CD4-positive, CD25-positive, alpha-beta regulatory T cell (primary cell): ENCODE results near the gene SNX30. TPM values are rescaled to one million over a fixed set of nuclear protein-coding genes. Genes with fewer than 3 reads are reported as not detected.

ENCODE experiments used
- ATAC-seq, 2 donors: fragments of 150-1000 bp; cut with Tn5 transposase; one replicate each; pipeline ENCODE4 v1.10.0; 2021; ENCODE audit warnings: low read depth in 2 of 2, moderate number of reproducible peaks in 2 of 2, moderate library complexity in 1 of 2
- DNase-seq, 3 donors: peaks; one replicate each; pipeline versions ENCODE4 v3.0.0 to v3.0.0-alpha.2; 2012 to 2022; ENCODE audit warnings: mixed read lengths in 1 of 3
- H3K27ac ChIP-seq: one replicate; pipeline ENCODE4 v1.7.0; 2013; ENCODE audit warnings: mild to moderate bottlenecking, low read length; ENCODE audit not compliant: insufficient read depth, poor library complexity, severe bottlenecking
- H3K27me3 ChIP-seq: one replicate; pipeline ENCODE4 v1.7.0; 2013; ENCODE audit warnings: low read length; ENCODE audit not compliant: control insufficient read depth, insufficient read depth
- H3K36me3 ChIP-seq: one replicate; pipeline ENCODE4 v1.7.0; 2013; ENCODE audit warnings: mild to moderate bottlenecking, low read length, moderate library complexity; ENCODE audit not compliant: control insufficient read depth, insufficient read depth
- H3K4me1 ChIP-seq: 2 replicates; pipeline ENCODE4 v1.7.0; 2013; ENCODE audit warnings: mild to moderate bottlenecking, low read length; ENCODE audit not compliant: insufficient read depth, control insufficient read depth, poor library complexity, severe bottlenecking
- H3K4me3 ChIP-seq: one replicate; pipeline ENCODE4 v1.7.0; 2013; ENCODE audit warnings: low read depth, mild to moderate bottlenecking, low read length, moderate library complexity
- H3K9me3 ChIP-seq, 2 experiments: 1 replicate in 1 of 2; 2 replicates in 1 of 2; pipeline ENCODE4 v1.7.0; 2013; ENCODE audit warnings: low read length in 2 of 2, mild to moderate bottlenecking in 1 of 2, moderate library complexity in 1 of 2; ENCODE audit not compliant: control insufficient read depth in 2 of 2
- H3K27ac Mint-ChIP-seq, 3 donors: one replicate each; pipeline ENCODE4 v1.8.0; 2020 to 2022; ENCODE audit warnings: mild to moderate bottlenecking in 3 of 3, mixed read lengths in 3 of 3, moderate library complexity in 2 of 3
- H3K27me3 Mint-ChIP-seq: one replicate; pipeline ENCODE4 v1.8.0; 2022; ENCODE audit warnings: mild to moderate bottlenecking, mixed read lengths
- H3K36me3 Mint-ChIP-seq: one replicate; pipeline ENCODE4 v1.8.0; 2020; ENCODE audit warnings: mixed read lengths
- H3K4me1 Mint-ChIP-seq, 4 donors: one replicate each; pipeline ENCODE4 v1.8.0; 2020 to 2022; ENCODE audit warnings: mixed read lengths in 4 of 4, mild to moderate bottlenecking in 1 of 4
- H3K4me3 Mint-ChIP-seq, 4 donors: one replicate each; pipeline ENCODE4 v1.8.0; 2020 to 2022; ENCODE audit warnings: mild to moderate bottlenecking in 4 of 4, mixed read lengths in 4 of 4, moderate library complexity in 3 of 4
- H3K9me3 Mint-ChIP-seq, 7 donors: one replicate each; pipeline ENCODE4 v1.8.0; 2020 to 2022; ENCODE audit warnings: mixed read lengths in 7 of 7, mild to moderate bottlenecking in 3 of 7, moderate library complexity in 2 of 7
- polyA plus RNA-seq, 4 donors: library from polyadenylated mRNA; unstranded; fragments of 300-500 nt; fragmentation: Illumina TruSeq; gene quantifications; one replicate each; pipeline ENCODE4 v1.2.3, GENCODE V29; 2021
- total RNA-seq: library from RNA; stranded (reverse); gene quantifications from one replicate; pipeline ENCODE4 v1.2.3, GENCODE V29; 2022

Gene SNX30, protein sequence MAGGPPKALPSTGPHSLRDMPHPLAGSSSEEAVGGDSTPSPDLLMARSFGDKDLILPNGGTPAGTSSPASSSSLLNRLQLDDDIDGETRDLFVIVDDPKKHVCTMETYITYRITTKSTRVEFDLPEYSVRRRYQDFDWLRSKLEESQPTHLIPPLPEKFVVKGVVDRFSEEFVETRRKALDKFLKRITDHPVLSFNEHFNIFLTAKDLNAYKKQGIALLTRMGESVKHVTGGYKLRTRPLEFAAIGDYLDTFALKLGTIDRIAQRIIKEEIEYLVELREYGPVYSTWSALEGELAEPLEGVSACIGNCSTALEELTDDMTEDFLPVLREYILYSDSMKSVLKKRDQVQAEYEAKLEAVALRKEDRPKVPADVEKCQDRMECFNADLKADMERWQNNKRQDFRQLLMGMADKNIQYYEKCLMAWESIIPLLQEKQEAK
- total RNA-seq: 12.3 TPM
- polyA plus RNA-seq: 1 to 10 TPM; 1.5 to 2.5 (median 1.8) TPM

DNA sequence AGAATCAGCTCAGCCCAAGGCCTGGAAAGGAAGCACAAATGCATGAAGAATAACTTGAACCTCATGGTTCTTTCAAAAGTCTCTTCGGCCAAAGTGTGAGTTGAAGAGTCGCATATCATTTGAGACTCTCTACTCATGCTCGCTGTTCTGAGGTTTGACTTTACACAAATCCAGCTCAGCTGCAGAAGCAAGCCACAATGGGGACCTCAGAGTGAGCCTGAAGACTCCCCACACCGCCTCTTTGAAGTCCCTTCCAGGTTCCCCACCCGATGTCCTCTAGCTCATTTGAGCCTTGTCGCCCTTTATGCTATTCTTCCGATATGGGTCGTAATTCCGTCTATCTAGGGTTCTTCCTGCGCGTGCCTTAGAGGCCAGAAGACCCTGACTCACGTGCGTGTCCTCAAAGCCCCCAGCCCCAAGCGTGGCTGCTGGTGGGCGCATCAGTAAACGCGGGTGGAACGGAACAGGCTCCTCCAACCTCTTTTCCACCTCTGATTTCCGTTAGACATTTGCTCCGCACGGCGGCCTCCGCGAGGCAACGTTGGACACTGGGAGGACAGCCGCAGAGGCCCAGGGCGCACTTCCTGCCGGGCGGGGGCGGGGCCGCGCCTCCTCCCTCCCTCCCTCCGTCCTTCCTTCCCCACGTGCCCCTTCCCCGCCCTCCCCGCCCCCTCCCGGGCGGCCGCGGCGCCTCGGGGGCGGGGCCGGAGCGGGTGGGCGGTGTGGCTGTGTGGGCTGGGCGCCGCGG, at the start of gene SNX30:
Gene SNX30 (plus strand): TSS at position 745 of the 748 bp plus-strand sequence. CDS start 242 bp downstream, outside the sequence.
- Mint-ChIP-seq H3K27me3 (peaks cover 4% of the 10 kb centered on the region), H3K4me1 (peaks cover 30 to 57% (median 47%) of the 10 kb centered on the region in 4 donors), H3K9me3 (peaks cover 0 to 1% (median 0%) of the 10 kb centered on the region in 7 donors), H3K36me3 (peaks cover 3% of the 10 kb centered on the region), H3K4me3 (peak within 1 kb of the TSS; percentile 91 to 98 (median 93)), H3K27ac (peak within 1 kb of the TSS; percentile 83 to 97 (median 93))
- Histone ChIP-seq H3K4me3 (peak within 1 kb of the TSS; percentile 73), H3K9me3 (no peaks in the 10 kb centered on the region), H3K36me3 (no peaks in the 10 kb centered on the region), H3K27me3 (no peaks in the 10 kb centered on the region), H3K4me1 (peaks cover 59% of the 10 kb centered on the region), H3K27ac (peak within 1 kb of the TSS; percentile 88)
- peak; percentile 76 to 90 (median 77) for DNase-seq
- ATAC-seq: peak; percentile 81

DNA sequence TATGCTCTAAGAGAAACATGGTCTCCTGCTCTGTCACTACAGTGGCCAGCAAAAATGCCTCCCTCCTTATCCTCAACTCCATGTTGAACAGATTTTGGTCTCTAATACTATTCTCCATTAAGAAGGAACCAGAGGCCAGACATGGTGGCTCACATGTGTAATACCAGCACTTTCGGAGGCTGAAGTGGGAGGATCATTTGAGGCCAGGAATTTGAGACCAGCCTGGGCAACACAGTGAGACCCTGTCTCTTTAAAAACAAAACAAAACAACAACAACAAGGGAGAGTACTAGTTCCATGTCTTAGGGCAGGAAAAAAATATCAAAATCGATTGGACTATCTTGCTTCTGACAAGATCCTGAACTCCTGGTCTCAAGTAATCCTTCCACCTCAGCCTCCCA, 47.3 kb upstream of the SNX30 start:
- Histone ChIP-seq H3K27ac (no peak overlapping the region), H3K9me3 (no peaks in the 10 kb centered on the region), H3K27me3 (no peaks in the 10 kb centered on the region), H3K36me3 (peaks cover 14% of the 10 kb centered on the region), H3K4me3 (no peak overlapping the region), H3K4me1 (peaks cover 9% of the 10 kb centered on the region)
- H3K27me3 Mint-ChIP-seq: no peaks in the 10 kb centered on the region
- DNase-seq (no peak), ATAC-seq (no peak)
- H3K4me1 Mint-ChIP-seq: peaks cover 36 to 39% (median 38%) of the 10 kb centered on the region in 4 donors
- no peaks in the 10 kb centered on the region for H3K9me3 Mint-ChIP-seq
- peaks cover 28% of the 10 kb centered on the region for H3K36me3 Mint-ChIP-seq
- peak overlapping the region in 1 of 3 donors; percentile 42 for H3K27ac Mint-ChIP-seq
- no peak overlapping the region for H3K4me3 Mint-ChIP-seq

DNA sequence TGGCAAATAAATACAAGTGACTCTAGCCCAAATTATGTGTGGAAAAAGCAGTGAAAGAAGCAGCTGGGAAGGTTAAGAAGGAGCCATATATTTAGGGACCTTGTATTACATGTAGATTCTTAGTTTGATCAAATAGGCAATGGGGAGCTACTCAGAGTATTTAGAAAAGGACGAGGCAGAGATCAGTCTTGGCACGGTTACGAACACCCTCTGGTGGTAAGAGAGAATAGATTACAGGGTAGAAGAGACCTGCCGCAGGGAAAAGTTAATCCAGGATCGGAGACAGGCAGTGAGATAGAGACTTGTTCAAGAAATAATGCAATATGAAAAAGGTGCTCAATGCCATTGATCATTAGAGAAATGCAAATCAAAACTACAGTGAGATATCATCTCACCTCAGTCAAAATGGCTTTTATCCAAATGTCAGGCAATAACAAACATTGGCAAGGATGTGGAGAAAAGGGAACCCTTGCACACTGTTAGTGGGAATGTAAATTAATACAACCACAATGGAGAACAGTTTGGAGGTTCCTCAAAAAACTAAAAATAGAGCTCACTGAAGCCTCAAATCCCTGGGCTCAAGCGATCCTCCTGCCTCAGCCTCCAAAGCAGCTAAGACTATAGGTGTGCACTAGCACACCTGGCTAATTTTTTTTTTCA, 44.7 kb upstream of the SNX30 start:
- H3K4me3 ChIP-seq: no peak overlapping the region
- H3K9me3 ChIP-seq: no peaks in the 10 kb centered on the region
- peaks cover 24% of the 10 kb centered on the region for H3K36me3 ChIP-seq
- H3K4me1 Mint-ChIP-seq: peaks cover 34 to 43% (median 40%) of the 10 kb centered on the region in 4 donors
- H3K27ac Mint-ChIP-seq: peak overlapping the region in 1 of 3 donors; percentile 44
- DNase-seq: no peak
- no peaks in the 10 kb centered on the region for H3K4me1 ChIP-seq
- no peaks in the 10 kb centered on the region for H3K27me3 ChIP-seq
- peaks cover 25% of the 10 kb centered on the region for H3K36me3 Mint-ChIP-seq
- no peak for ATAC-seq
- no peaks in the 10 kb centered on the region for H3K27me3 Mint-ChIP-seq
- no peak overlapping the region for H3K27ac ChIP-seq
- H3K9me3 Mint-ChIP-seq: no peaks in the 10 kb centered on the region
- H3K4me3 Mint-ChIP-seq: no peak overlapping the region

DNA sequence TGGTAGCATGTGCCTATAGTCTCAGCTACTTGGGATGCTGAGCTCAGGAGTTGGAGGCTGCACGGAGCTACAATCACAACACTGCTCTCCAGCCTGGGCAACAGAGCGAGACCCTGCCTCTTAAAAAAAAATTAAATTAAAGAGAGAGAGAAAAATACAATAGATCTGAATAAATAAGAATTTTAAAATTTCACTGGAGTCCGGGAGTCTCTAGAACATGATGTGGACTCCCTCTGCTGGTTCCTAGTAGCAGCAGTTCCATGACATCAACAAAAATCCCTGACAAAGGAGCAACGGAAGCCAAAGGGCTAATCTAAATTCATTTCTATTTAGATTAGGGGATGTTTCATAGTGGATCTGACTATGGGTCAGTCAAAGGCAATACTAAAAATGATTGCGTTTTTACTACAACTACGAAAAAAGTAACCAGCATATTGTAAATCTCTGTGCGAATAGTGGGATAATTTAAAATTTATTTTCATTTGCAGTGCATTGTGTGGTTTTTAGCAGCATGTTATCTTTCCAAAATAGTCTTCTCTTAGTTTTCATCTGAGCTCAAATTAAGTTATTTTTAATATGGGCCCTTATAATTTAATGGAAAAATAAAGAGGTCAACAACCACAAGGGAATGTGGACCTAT, 39.4 kb upstream of the SNX30 start:
- Histone ChIP-seq H3K36me3 (peaks cover 30% of the 10 kb centered on the region), H3K4me3 (no peak overlapping the region), H3K27ac (no peak overlapping the region), H3K4me1 (peaks cover 7% of the 10 kb centered on the region), H3K27me3 (no peaks in the 10 kb centered on the region), H3K9me3 (no peaks in the 10 kb centered on the region)
- Mint-ChIP-seq H3K9me3 (no peaks in the 10 kb centered on the region), H3K4me3 (no peak overlapping the region), H3K4me1 (peaks cover 35 to 52% (median 42%) of the 10 kb centered on the region in 4 donors), H3K27me3 (no peaks in the 10 kb centered on the region), H3K27ac (no peak overlapping the region), H3K36me3 (peaks cover 26% of the 10 kb centered on the region)
- ATAC-seq: no peak
- DNase-seq: no peak

DNA sequence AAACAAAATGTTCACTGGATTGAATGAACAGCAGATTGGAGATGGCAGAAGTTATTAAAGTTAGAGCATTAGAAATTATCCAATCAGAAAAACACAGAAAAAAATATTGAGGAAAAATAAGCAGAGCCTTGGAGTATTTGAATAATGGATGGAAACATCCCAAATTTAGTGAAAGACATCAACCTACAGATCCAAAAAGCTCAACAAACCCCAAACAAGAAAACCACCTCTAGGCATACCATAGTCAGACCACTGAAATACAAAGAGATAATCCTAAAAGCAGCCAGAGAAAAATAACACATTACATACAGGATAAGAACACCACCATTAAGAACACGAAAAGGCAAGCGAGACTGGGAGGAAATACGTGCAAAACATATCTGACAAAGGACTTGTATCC, 37.9 kb upstream of the SNX30 start:
- Mint-ChIP-seq H3K4me1 (peaks cover 29 to 63% (median 45%) of the 10 kb centered on the region in 4 donors), H3K9me3 (no peaks in the 10 kb centered on the region), H3K27me3 (peaks cover under 1% of the 10 kb centered on the region), H3K36me3 (peaks cover 23% of the 10 kb centered on the region), H3K27ac (peak overlapping the region in 1 of 3 donors; percentile 40), H3K4me3 (peak overlapping the region in 2 of 4 donors; percentile 28 to 36)
- Histone ChIP-seq H3K27me3 (no peaks in the 10 kb centered on the region), H3K4me1 (peaks cover 19% of the 10 kb centered on the region), H3K4me3 (no peak overlapping the region), H3K36me3 (peaks cover 30% of the 10 kb centered on the region), H3K27ac (no peak overlapping the region), H3K9me3 (no peaks in the 10 kb centered on the region)
- ATAC-seq (no peak), DNase-seq (no peak)

DNA sequence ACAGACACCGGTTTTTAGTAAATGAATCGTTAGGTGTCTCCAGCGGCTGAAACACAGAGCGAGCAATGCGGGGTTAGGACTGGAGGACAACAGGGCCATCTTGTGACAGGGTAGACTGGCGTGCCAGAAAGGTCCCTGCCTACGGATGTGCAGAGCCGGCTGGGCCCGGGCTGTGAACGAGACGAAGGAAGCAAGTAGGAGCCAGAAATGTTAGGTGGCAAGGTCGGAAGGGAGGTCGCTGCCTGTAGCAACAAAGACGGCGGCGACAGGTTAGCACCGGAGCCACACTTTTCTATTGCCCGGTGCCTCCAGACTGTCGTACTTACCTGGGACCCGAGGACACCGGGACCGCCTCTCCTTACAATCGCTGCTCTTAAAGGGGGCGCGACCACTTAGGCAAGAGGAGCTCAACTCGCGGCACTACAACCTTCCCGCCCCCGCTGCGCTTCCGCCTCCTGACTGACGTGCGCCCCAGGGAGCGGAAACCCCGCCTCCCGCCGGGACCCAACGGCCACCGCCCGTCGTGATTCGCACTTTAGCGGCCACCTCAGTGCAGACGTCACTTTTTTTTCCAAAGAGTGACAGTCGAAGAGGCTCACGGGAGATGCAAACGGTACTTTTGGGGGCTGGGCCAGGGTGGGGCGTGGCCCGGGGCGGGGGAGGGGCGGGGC, 32.8 kb upstream of the SNX30 start, which contains the start of gene INIP:
Gene INIP (minus strand): TSS at position 457 of the 671 bp plus-strand sequence. CDS start 1,632 bp downstream, outside the sequence.
- H3K27me3 ChIP-seq: no peaks in the 10 kb centered on the region
- peak; percentile 93 for ATAC-seq
- peaks cover 7% of the 10 kb centered on the region for H3K36me3 ChIP-seq
- H3K9me3 ChIP-seq: no peaks in the 10 kb centered on the region
- DNase-seq: peak; percentile 96 to 99 (median 98)
- H3K36me3 Mint-ChIP-seq: peaks cover 3% of the 10 kb centered on the region
- H3K27ac ChIP-seq: peak within 1 kb of the TSS; percentile 95
- peaks cover 0 to 1% (median 0%) of the 10 kb centered on the region in 7 donors for H3K9me3 Mint-ChIP-seq
- peaks cover 24% of the 10 kb centered on the region for H3K4me1 ChIP-seq
- H3K4me3 ChIP-seq: peak within 1 kb of the TSS; percentile 92
- peak within 1 kb of the TSS; percentile 92 to 98 (median 98) for H3K27ac Mint-ChIP-seq
- H3K4me1 Mint-ChIP-seq: peaks cover 14 to 41% (median 24%) of the 10 kb centered on the region in 4 donors
- H3K27me3 Mint-ChIP-seq: peaks cover 6% of the 10 kb centered on the region
- H3K4me3 Mint-ChIP-seq: peak within 1 kb of the TSS; percentile 97 to 99 (median 98)
